ENCODE results near the gene P2RX4. TPM values are rescaled to one million over a fixed set of nuclear protein-coding genes. Genes with fewer than 3 reads are reported as not detected.
A peak's percentile ranks its signal among the peaks of the same experiment; 100 is the strongest.
"Not testable (repeated sequence)": the region's sequence is repeated elsewhere in the genome, so short reads cannot be mapped to it uniquely, and the experiment has no call there.

P2RX4 gene
- total RNA-seq: 10 to 100 TPM in 4 of 9 donors, 1 to 10 TPM in 5; 3.2 to 27.4 (median 7.7) TPM
- 1 to 10 TPM; 4.0 to 5.3 TPM for polyA plus RNA-seq
- long read RNA-seq, donor 1, transcript P2RX4-202 (12 exons, 2,032 nt): major isoform, 5 of 5 reads
- long read RNA-seq, donor 1, partial matches to known transcripts: 0 of 5 reads
- long read RNA-seq, donor 1, other reads (novel, unspliced or antisense): 0 of 5 reads
- long read RNA-seq, donor 2, transcript P2RX4-202 (12 exons, 2,032 nt): major isoform, 19 of 22 reads
- long read RNA-seq, donor 2, partial matches to known transcripts: 1 of 22 reads
- long read RNA-seq, donor 2, other reads (novel, unspliced or antisense): 2 of 22 reads
- long read RNA-seq, donor 3, transcript P2RX4-202 (12 exons, 2,032 nt): major isoform, 8 of 12 reads
- long read RNA-seq, donor 3, partial matches to known transcripts: 0 of 12 reads
- long read RNA-seq, donor 3, other reads (novel, unspliced or antisense): 3 of 12 reads

GRCh38 chr12:121209624-121210572, at the start of gene P2RX4:
Gene P2RX4 (plus strand): TSS chr12:121210129. CDS start chr12:121210165, 36 bp downstream.
- peak within 1 kb of the TSS; percentile 57 to 95 (median 84) for H3K27ac ChIP-seq
- peak; percentile 85 to 95 (median 89) for DNase-seq
- intact Hi-C loops (cut with DNase I): loop anchor here in 3 of 10 donors (10.0 kb wide), 2 partner anchors 75 to 85 kb away; partner anchors contain the start of gene P2RX7 (in 1 of the 3)
- H3K9me3 ChIP-seq: no peaks in the 10 kb centered on the region
- no peaks in the 10 kb centered on the region for H3K36me3 ChIP-seq
- no peaks in the 10 kb centered on the region for H3K27me3 ChIP-seq
- 8 to 27% (median 16%) methylated on average over 32 to 97 of the region's 97 CpGs for WGBS, 4 donors
- peak within 1 kb of the TSS; percentile 52 to 97 (median 76) for H3K4me3 ChIP-seq
- H3K4me1 ChIP-seq: peaks cover 0 to 51% (median 9%) of the 10 kb centered on the region in 12 donors
- ATAC-seq: peak; percentile 74 to 94 (median 92)
- TF ChIP-seq POLR2A (IDR thresholded peaks at IDR 0.05) (peak in 1 of 2 donors; percentile 85), CTCF (IDR thresholded peaks at IDR 0.05) (peak in 9 of 12 donors; percentile 12 to 51 (median 27))

- Histone ChIP-seq H3K4me1 (no peaks in the 10 kb centered on the region), H3K27me3 (no peaks in the 10 kb centered on the region), H3K4me3 (no peak overlapping the region), H3K9me3 (peaks cover 0 to 9% (median 0%) of the 10 kb centered on the region in 12 donors), H3K27ac (no peak overlapping the region), H3K36me3 (peaks cover 0 to 50% (median 0%) of the 10 kb centered on the region in 9 donors)
- no peak for TF ChIP-seq CTCF (IDR thresholded peaks at IDR 0.05)
- no peak for TF ChIP-seq POLR2A (IDR thresholded peaks at IDR 0.05)
- intact Hi-C loops (cut with DNase I): no loop called here
- ATAC-seq (peak in 1 of 4 donors; percentile 33), DNase-seq (no peak)
- WGBS, 4 donors: 60 to 86% (median 84%) methylated on average over 3 to 10 of the region's 10 CpGs
Measured at GRCh38 chr12:121162384-121162783, 47.5 kb upstream of the P2RX4 start.

GRCh38 chr12:121162985-121163384, 46.9 kb upstream of the P2RX4 start:
- Histone ChIP-seq H3K9me3 (peaks cover 0 to 7% (median 0%) of the 10 kb centered on the region in 12 donors), H3K4me3 (no peak overlapping the region), H3K36me3 (peaks cover 0 to 50% (median 0%) of the 10 kb centered on the region in 9 donors), H3K27me3 (no peaks in the 10 kb centered on the region), H3K27ac (no peak overlapping the region), H3K4me1 (no peaks in the 10 kb centered on the region)
- intact Hi-C loops (cut with DNase I): no loop called here
- no peak for ATAC-seq
- 84 to 97% (median 86%) methylated on average over 2 of the region's 2 CpGs for WGBS, 4 donors
- DNase-seq: no peak
- TF ChIP-seq CTCF (IDR thresholded peaks at IDR 0.05) (no peak), POLR2A (IDR thresholded peaks at IDR 0.05) (no peak)

GRCh38 chr12:121164839-121165238, 45.1 kb upstream of the P2RX4 start:
- H3K36me3 ChIP-seq: peaks cover 0 to 51% (median 0%) of the 10 kb centered on the region in 9 donors
- H3K9me3 ChIP-seq; ATAC-seq; intact Hi-C loops (cut with DNase I); DNase-seq; H3K4me3 ChIP-seq; H3K27ac ChIP-seq; H3K4me1 ChIP-seq; H3K27me3 ChIP-seq: not testable (repeated sequence)
- 88 to 93% (median 90%) methylated on average over 6 of the region's 6 CpGs for WGBS, 4 donors

Measured in heart left ventricle (tissue), 16 donors.